Hematopoietic multipotent progenitor cell treated with erythropoietin and hydrocortisone succinate and interleukin-3 and kit ligand, for 4 days (in vitro differentiated cells): ENCODE results near the gene C8B.

Experiments used
- DNase-seq: peaks from one replicate; pipeline ENCODE4 v3.0.0-alpha.2; 2015

C8B gene

GRCh38 chr1:56927986-56928385 lies 37.8 kb downstream of the C8B start:
- no peak for DNase-seq

GRCh38 chr1:56927171-56927570 lies 38.6 kb downstream of the C8B start:
- DNase-seq: no peak

DNA sequence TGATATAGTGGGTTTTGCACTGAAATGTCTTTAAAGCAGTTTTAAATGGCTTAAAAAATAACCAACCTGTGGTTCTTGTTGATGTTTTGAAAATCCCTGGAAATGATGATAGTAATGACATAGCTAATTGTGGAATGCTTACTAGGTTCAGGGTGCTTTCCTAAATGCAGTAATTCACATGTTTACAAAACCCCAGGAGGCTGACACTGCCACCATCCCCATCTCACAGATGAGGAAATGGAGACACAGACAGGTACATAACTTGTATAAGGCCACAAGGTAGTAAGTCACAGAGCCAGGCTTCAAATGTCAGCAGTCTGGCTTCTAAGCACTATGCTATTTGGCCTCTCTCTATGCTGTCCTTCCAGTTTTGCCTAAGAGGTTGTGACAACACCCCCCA lies 40.6 kb downstream of the C8B start:
- DNase-seq: no peak

GRCh38 chr1:56924116-56924515 lies 41.7 kb downstream of the C8B start:
- no peak for DNase-seq

GRCh38 chr1:56923201-56923600 lies 42.6 kb downstream of the C8B start:
- DNase-seq: no peak

DNA sequence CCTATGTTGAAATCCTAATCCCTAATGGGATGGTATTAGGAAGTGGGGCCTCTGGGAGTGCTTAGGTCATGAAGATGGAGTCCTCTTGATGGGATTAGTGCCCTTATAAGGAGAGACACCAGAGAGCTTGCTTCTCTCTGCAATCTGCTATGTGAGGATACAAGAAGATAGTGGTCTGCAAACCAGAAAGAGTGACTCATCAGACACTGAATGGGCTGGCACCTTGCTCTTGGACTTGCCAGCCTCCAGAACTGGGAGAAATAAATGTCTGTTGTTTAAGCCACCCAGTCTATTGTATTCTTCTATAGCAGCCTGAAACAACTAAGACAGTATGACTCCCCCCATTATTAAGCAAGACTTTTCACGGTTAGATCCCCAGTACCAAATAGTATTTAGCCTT lies 43.3 kb downstream of the C8B start:
- no peak for DNase-seq

- peak; percentile 4 for DNase-seq
Observed at GRCh38 chr1:56922070-56922469, 43.7 kb downstream of the C8B start.

DNA sequence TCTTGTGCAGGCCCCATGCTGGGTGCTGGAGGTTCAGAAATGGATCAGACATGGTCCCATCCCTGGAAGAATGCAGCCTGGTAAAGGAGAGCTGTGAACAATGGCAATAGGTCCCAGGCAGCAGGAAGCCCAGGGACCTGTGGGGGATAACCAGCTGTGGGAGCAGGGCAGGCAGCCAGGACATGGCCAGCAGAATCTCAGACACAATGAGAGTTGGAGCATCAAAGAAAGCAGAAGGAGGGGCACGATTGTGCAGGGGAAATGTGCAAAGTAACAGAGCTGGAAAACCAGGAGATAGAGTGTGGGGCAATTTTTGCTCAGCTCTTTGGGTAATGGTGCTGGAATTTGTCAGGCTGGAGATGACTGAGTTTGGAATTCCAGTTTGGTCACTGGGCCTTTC lies 44.3 kb downstream of the C8B start:
- no peak for DNase-seq

GRCh38 chr1:56920591-56921001 lies 45.2 kb downstream of the C8B start:
- DNase-seq: no peak

- DNase-seq: no peak
Observed at GRCh38 chr1:56917356-56917755, 48.5 kb downstream of the C8B start.

DNA sequence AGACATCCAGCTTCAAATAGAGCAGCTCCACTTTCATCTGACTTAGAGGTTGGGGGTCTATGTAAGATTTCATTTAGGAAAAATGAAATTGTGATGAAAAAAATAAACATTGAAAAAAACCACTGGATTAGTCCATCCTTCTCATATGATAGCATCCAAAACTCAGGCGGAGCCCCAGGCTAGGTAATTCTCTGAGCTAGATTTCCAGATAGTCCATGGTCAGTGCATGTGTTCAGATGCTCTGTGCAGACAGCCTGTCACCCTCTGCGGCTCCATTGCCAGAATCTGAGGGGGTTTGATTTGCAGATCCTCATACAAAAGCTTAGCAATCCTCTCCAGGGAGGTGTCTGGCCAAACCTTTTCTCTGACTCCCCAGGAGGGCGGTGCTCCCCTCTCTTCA lies 49.2 kb downstream of the C8B start:
- no peak for DNase-seq

GRCh38 chr1:56915960-56916359 lies 49.9 kb downstream of the C8B start:
- DNase-seq: no peak

DNA sequence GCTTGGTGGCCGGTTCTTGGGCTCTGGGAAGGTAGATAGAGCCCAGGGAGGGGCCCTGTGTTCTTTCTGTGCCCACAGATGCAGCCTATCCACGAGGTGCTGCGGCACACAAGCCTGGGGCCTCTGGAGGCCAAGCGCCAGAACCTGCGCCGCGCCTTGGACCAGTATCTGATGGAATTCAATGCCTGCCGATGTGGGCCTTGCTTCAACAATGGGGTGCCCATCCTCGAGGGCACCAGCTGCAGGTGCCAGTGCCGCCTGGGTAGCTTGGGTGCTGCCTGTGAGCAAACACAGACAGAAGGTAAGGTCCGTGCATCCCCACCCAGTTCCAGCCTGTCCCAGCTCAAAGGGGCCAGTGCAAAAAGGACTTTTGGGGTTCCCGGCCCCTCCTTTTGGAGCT lies 53.5 kb downstream of the C8B start:
- DNase-seq: no peak

DNA sequence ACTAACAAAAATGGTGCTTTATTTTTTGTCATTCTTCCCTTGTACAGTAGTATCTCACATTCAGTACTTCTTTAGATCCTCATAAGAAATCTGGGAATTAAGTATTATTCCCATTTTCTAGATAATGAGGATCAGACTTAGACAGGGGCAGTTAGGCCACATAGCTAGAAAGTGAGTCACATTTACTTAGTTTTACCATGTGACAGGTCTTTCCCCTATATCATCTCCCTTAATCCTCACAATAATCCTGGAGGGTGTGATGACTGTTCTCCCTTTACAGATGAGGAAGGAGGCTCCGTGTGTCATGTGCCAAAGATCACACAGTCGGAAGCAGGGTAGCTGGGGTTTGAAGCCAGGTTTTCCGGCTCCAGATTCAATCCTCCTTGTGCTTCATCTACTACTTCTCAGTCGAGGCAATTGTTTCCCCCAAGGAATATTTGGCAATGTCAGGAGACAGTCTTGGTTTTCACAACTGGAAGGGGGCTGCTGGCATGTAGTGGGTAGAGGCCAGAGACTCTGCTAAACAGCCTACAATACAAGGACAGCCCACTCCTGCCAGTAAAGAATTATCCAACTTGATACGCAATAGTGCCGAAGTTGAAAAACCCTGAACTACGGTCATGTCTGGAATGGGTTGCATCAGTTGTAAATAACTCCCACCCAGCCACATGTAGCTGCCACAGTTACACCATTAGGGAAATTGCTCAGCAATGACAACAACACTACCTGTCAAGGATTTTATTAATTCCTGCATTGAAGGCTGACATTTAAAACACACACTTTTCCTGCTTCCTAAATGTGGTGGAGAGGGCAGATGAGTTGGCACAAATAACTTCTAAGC lies 54.5 kb downstream of the C8B start:
- no peak for DNase-seq

GRCh38 chr1:56910441-56910985 lies 55.3 kb downstream of the C8B start:
- peak; percentile 54 for DNase-seq

DNA sequence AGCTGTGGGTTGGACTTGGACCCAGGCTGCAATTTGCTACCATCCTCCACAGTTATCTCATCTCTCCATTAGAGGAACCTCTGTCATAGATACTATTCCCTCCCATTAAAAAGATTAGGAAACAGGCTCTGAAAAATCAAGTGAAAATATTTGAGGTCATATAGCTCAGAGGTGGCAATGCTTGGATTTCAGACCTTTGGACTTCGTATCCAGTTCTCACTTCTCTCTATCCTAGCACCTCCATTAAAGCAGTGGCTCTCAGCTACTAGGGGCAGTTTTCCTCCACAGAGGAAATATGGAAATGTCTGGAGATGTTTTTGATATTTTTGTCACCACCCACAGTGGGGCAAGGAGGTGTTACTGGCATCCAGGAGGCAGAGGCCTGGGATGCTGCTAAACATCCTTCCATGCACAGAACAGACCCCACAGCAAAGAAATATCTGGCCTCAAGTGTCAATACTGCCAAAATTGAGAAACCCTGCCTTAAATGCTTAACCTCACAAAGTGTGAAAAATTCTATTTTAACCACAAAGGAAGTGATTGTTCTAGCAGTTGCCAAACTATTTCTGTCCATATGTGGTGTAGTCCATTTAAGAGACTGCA lies 57.1 kb downstream of the C8B start:
- DNase-seq: peak; percentile 41

GRCh38 chr1:56905667-56906066 lies 60.1 kb downstream of the C8B start:
- DNase-seq: no peak

GRCh38 chr1:56904663-56905397 lies 61.0 kb downstream of the C8B start:
- DNase-seq: no peak

DNA sequence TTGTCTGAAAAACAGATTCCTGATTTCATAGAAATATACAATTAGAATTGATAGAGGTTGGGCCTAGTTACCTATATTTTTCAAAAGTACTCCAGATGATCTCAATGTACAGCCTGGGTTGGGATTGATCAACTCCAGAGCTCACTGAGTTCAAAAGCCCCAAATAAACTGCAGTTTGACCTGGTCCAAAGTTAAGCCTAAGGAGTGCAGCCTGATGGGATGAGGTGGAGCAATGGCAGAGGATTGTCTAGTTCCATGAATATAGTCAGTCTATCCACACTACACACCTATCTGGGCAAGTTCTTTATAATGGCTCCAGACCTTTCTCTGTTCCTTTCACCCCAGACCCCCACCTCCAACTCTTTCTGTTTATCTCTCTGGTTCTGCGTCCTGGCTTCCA lies 62.0 kb downstream of the C8B start:
- DNase-seq: no peak

DNA sequence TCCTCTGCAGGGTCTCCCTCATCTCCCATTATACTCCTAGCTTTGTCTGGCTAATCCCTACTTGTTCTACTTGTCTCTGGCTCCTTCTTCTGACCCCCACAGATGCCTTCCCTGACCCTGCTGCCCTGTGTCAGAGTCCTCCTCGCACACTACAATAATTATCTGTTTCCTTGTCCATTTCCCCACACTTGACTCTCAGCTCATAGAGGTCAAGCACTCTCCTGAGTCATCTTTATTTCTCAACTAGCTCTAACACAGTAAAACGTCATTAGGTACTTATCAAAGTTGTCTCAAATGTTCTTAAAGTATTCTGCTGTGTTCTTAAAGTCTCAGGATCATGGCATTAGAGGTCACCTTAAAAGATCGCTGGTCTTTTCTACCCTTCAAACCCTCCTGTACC lies 64.1 kb downstream of the C8B start:
- no peak for DNase-seq

DNA sequence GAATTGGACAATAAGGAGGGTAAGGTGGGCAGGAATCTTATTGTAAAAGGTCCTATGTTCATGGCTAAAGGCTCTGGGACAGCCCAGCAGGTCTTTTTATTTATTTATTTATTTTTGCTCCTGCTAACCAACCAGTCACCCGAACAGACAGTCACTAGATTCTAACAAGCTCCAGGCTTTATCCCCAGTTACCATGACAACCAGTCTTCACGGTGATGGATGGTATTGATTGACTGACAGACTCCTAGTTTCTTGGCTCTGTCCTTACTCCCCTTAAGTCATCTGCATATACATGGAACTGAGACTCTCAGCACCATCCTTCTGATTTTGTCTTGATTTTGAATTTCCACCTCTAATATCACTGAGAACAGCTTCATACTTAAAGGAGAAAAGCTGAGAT lies 66.9 kb downstream of the C8B start:
- no peak for DNase-seq

DNA sequence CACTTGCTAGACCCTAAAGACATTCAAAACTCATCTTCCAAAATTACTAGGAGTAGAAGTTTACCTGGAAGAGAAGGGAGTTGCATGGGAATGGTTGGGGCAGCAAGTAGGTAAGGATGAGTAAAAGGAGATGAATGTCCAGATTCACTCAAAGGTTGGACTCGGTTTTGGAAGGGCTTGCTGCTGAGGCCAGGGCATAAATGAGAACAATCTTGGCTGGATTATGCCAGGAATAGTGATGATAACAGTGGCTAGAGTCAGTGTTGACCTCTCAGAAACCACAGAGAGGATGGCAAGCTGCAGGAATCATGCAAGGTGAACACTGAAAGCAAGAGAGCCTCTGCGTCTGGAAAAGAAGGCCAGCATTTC lies 67.8 kb downstream of the C8B start:
- no peak for DNase-seq

GRCh38 chr1:56897150-56898004 lies 68.4 kb downstream of the C8B start:
- no peak for DNase-seq
